HG02623 (cell line): ENCODE measurements around the gene DISC1.
"Not testable (repeated sequence)": the region's sequence is repeated elsewhere in the genome, so short reads cannot be mapped to it uniquely, and the experiment has no call there.

ENCODE experiments used
- ATAC-seq: cut with Tn5 transposase; IDR thresholded peaks from one replicate; pipeline ENCODE4 v1.9.1; 2021; ENCODE audit warnings: moderate library complexity; ENCODE audit not compliant: unreplicated experiment

The DISC1 gene

GRCh38 chr1:231626535-231626950 lies at the start of gene DISC1:
DISC1 (plus strand) TSS chr1:231626790; CDS start chr1:231626868, 78 bp downstream.
- ATAC-seq = peak; percentile 40

GRCh38 chr1:231576804-231577718 lies 49.5 kb upstream of the DISC1 start:
- ATAC-seq = no peak

- no peak for ATAC-seq
Measured at GRCh38 chr1:231580874-231581273, 45.7 kb upstream of the DISC1 start.

- ATAC-seq = no peak
Measured at GRCh38 chr1:231581859-231582258, 44.7 kb upstream of the DISC1 start.

GRCh38 chr1:231583376-231583775 lies 43.2 kb upstream of the DISC1 start:
- no peak for ATAC-seq

- no peak for ATAC-seq
Measured at GRCh38 chr1:231584117-231584516, 42.5 kb upstream of the DISC1 start.

GRCh38 chr1:231584921-231585320 lies 41.7 kb upstream of the DISC1 start:
- ATAC-seq = no peak

- no peak for ATAC-seq
Measured at GRCh38 chr1:231590453-231591198, 36.0 kb upstream of the DISC1 start.

GRCh38 chr1:231591466-231591865 lies 35.1 kb upstream of the DISC1 start:
- no peak for ATAC-seq

- no peak for ATAC-seq
Measured at GRCh38 chr1:231592809-231593208, 33.8 kb upstream of the DISC1 start.

- not testable (repeated sequence) for ATAC-seq
Measured at GRCh38 chr1:231593264-231593663, 33.3 kb upstream of the DISC1 start.

- no peak for ATAC-seq
Measured at GRCh38 chr1:231594123-231594522, 32.5 kb upstream of the DISC1 start.

- no peak for ATAC-seq
Measured at GRCh38 chr1:231594749-231595148, 31.8 kb upstream of the DISC1 start.

GRCh38 chr1:231596337-231596791 lies 30.2 kb upstream of the DISC1 start:
- no peak for ATAC-seq

GRCh38 chr1:231597971-231598370 lies 28.6 kb upstream of the DISC1 start:
- no peak for ATAC-seq

- no peak for ATAC-seq
Measured at GRCh38 chr1:231600458-231600976, 26.1 kb upstream of the DISC1 start.

- ATAC-seq = no peak
Measured at GRCh38 chr1:231601824-231602672, 24.5 kb upstream of the DISC1 start.

GRCh38 chr1:231602673-231602984 lies 24.0 kb upstream of the DISC1 start:
- no peak for ATAC-seq

GRCh38 chr1:231603598-231604275 lies 22.9 kb upstream of the DISC1 start:
- peak; percentile 53 for ATAC-seq

- no peak for ATAC-seq
Measured at GRCh38 chr1:231604276-231604621, 22.3 kb upstream of the DISC1 start.
